Right lobe of liver (tissue), 4 donors: ENCODE measurements around the gene SSTR5.

Experiments
- CTCF ChIP-seq, 4 donors: fragments of 200-600 bp in 3 of 4; fragments of 450-650 bp in 1 of 4; IDR thresholded peaks; one replicate each; pipeline versions ENCODE4 v1.5.1 to v1.8.0; 2016 to 2022; ENCODE audit warnings: antibody characterized with exemption in 4 of 4, mild to moderate bottlenecking in 2 of 4
- POLR2A ChIP-seq: fragments of 450-650 bp; IDR thresholded peaks from one replicate; pipeline ENCODE4 v1.6.1; 2017; ENCODE audit warnings: antibody characterized with exemption, mild to moderate bottlenecking
- donor health status: DM: no; HTN: no; CAD: no.
- donor health status: DM: no; HTN: no; CAD: no.
- donor health status: DM: no; HTN: yes; CAD: no.

- TF ChIP-seq CTCF (IDR thresholded peaks at IDR 0.05), result no peak
- TF ChIP-seq POLR2A, result no peak
These were observed 41.5 kb downstream of the SSTR5 start for GRCh38 chr16:1113889-1114526.
